ENCODE data around the gene CLK2.
A peak's percentile ranks its signal among the peaks of the same experiment; 100 is the strongest.

DNA sequence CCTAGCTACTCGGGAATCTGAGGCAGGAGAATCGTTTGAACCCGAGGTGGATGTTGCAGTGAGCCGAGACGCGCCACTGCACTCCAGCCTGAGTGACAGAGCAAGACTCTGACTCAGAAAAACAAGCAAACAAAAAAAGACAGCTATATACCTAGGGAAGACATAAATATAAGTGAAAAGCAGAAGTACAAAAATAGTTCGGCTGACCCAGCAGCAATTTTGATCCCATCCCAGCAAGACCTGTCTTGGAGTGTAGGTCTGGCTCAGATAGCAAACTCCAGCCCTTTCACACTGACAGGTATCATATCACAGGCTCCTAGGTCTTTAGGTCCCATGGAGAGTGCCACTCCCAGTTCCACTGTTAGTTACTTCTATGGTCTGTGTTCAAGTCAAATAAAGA is 50.3 kb downstream of the CLK2 start:
- no peak for TF ChIP-seq POLR2A (IDR thresholded peaks at IDR 0.05; ENCODE audit: low read depth, low read length)
- TF ChIP-seq POLR2AphosphoS5 (IDR thresholded peaks at IDR 0.05; ENCODE audit: low read depth, low read length) = no peak
- TF ChIP-seq TAF1 (IDR thresholded peaks at IDR 0.05; ENCODE audit: low read depth, low read length) = no peak
- no peak for TF ChIP-seq PAX5 (IDR thresholded peaks at IDR 0.05; ENCODE audit: insufficient read depth, low read length, severe bottlenecking)
- TF ChIP-seq SPI1 (IDR thresholded peaks at IDR 0.05; ENCODE audit: low read depth, low read length) = peak; percentile 15; the same call in 1 of the 2 replicates
